ENCODE measurements around the gene WDR43.
A peak's percentile ranks its signal among the peaks of the same experiment; 100 is the strongest.

Gene WDR43, protein sequence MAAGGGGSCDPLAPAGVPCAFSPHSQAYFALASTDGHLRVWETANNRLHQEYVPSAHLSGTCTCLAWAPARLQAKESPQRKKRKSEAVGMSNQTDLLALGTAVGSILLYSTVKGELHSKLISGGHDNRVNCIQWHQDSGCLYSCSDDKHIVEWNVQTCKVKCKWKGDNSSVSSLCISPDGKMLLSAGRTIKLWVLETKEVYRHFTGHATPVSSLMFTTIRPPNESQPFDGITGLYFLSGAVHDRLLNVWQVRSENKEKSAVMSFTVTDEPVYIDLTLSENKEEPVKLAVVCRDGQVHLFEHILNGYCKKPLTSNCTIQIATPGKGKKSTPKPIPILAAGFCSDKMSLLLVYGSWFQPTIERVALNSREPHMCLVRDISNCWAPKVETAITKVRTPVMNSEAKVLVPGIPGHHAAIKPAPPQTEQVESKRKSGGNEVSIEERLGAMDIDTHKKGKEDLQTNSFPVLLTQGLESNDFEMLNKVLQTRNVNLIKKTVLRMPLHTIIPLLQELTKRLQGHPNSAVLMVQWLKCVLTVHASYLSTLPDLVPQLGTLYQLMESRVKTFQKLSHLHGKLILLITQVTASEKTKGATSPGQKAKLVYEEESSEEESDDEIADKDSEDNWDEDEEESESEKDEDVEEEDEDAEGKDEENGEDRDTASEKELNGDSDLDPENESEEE
- 150 to 627 reads per million in 2 experiments for total RNA-seq

DNA sequence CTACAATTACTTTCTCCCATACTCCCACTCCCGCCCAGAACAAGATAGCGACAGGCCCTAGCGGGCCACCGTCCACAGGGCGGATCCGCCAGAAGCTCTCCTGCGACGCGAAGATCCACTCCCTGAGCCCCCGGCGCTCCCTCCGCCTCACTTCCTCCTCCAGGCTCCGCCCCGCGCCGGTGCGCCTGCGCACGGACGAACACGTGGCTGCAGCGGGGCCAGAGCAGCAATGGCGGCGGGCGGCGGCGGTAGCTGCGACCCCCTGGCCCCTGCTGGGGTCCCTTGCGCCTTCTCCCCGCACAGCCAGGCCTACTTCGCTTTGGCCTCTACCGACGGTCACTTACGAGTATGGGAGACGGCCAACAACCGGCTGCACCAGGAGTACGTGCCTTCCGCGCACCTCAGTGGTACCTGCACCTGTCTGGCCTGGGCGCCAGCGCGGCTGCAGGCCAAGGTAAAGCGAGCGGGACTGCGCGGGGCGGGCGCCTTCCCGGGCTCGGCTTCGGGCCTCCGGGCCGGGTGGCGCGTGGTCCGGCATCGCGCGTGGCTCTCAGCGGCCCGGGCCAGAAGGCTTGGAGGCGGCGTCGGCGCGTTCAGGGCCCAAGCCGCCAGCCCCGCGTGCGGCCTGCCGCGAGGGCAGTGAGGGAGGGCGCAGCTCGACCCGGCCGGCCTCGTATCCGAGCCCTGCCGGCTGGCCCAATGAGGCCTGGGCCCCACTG lies at the start of gene WDR43:
Gene WDR43 (plus strand): TSS at position 198 of the 719 bp plus-strand sequence. CDS start 32 bp downstream, at position 230.
- DNase-seq (ENCODE audit: low read depth), result peak; percentile 95

DNA sequence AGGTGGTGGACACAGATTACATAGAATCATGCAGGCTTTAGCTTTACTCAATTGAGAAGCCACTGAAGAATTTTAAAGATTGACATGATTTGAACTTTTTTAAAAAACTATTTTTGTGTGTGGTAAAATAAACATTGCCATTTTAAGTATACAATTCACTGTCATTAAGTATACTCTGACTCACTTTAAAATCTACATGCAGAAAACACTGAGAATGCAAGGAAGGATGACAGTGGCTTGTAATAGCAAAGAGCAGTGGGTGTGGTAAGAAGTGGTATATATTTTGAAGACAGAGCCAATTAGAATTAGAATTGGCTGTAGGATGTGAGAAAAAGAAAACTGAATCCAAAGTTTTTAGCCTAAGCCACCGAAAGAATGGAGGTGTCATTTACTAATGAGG lies 39.3 kb upstream of the WDR43 start:
- DNase-seq (ENCODE audit: low read depth), result no peak

DNA sequence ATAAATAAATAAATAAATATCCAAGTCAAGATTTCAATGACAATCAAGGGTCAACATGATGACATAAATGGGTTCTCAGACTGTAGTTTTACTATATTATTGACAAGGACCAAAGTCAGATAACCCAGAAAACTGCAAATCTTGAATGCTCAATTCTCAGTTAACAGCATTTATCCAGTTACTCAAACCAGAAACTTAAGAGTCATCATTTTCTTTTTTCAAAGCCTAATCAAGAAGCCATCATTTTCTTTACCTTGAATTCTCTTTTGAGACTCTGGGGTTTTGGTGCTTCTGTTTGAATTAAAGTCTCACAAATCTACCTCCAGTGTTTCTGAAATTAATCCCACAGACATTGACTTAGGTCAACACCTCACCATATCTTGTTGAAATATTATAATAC lies 38.5 kb upstream of the WDR43 start:
- DNase-seq (ENCODE audit: low read depth), result no peak

GRCh38 chr2:28868611-28869010 lies 25.9 kb upstream of the WDR43 start:
- DNase-seq (ENCODE audit: low read depth), result no peak

GRCh38 chr2:28869494-28870145 lies 24.8 kb upstream of the WDR43 start:
- DNase-seq (ENCODE audit: low read depth), result no peak

- peak; percentile 97 for DNase-seq (ENCODE audit: low read depth)
These were observed 24.1 kb upstream of the WDR43 start, which contains the start of gene TRMT61B for GRCh38 chr2:28870146-28870891. Gene TRMT61B (minus strand): TSS chr2:28870309. CDS start chr2:28870277, 32 bp downstream.

DNA sequence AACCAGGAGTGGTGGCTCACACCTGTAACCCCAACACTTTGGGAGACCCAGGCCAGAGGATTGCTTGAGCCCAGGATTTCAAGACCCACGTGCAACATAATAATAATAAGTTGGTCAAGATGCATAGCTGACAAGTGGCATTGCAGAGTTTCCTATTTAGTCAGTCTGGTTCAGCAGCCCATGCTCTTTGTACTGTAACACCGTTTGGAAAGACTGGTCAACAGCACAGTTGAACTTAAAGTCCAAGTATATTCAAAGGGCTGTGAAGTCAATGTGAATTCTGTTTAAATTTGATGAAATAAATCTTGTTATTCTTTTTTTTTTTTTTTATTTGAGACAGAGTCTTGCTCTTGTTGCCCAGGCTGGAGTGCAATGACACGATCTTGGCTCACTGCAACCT lies 22.8 kb upstream of the WDR43 start:
- no peak for DNase-seq (ENCODE audit: low read depth)

DNA sequence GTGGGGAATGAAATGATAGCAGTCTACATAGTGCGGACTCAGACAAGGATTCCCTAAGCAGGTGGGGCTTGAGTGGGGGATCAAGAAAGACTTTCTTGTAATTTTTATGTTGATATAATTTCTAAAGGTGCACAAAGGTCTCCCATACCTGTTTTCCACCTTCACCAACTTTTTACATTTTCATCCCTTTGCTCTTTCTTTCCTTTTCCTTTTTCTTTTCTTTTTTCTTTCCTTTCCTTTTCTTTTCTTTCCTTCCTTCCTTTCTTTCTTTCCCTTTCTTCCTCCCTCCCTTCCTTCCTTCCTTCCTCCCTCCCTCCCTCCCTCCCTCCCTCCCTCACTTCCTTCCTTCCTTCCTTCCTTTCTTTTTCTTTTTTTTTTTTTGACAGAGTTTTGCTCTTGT lies 14.3 kb upstream of the WDR43 start:
- no peak for DNase-seq (ENCODE audit: low read depth)

- DNase-seq (ENCODE audit: low read depth), result no peak
These were observed 979 bp upstream of the WDR43 start for GRCh38 chr2:28893488-28893887.

DNA sequence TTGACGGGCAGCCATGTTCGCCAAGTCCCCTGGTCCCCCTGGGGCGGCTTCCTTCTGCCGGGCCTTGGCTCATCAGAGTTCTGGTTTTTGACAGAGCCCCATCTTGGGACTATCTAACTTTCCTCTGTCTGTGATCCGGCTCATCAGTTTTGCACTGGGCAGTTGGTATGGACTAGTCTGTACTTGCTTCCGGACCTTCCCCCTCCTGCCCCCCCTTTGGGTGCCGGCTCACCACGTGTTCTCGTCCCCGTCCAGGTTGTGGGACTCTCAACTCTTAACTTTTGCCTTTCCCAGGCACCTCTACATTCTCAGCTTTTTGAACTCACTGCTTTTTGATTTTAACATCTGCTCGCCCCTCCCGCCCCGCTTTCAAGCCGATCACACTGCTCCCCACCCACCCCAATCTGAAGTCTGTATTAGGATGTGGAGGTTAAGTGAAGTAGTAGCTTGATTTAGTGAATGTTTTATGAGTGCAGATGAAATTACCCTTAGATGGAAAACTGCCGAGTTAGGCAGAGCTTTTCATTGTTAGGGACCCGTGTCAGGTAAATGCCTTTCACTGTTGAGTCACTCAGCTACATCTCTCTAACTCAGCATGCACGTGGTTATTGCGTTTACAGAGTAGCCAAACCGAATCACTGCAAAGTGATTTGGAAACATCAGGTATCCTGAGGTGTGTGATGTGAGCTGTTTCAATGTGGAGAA lies 874 bp downstream of the WDR43 start:
- DNase-seq (ENCODE audit: low read depth), result no peak

GRCh38 chr2:28896906-28897305 lies 2.4 kb downstream of the WDR43 start:
- DNase-seq (ENCODE audit: low read depth), result no peak

DNA sequence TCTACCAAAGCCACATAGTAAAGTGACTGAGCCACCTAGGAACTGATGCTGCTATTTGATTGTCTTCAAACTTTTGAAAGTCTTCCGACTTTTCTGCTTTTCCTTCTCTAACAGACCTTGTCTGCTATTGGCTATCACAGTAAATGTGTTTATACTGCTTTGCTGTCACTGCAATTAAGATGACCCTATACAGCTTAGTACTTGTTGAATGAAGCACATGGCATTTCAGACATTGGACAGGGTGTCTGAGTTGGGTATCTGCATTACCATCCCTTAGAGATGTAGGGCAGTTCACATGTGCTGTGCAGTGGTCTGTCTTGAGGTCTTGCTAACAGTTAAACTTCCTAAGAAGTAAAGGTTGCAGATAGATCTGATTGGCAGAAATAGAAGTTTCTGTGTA lies 3.6 kb downstream of the WDR43 start:
- no peak for DNase-seq (ENCODE audit: low read depth)

DNA sequence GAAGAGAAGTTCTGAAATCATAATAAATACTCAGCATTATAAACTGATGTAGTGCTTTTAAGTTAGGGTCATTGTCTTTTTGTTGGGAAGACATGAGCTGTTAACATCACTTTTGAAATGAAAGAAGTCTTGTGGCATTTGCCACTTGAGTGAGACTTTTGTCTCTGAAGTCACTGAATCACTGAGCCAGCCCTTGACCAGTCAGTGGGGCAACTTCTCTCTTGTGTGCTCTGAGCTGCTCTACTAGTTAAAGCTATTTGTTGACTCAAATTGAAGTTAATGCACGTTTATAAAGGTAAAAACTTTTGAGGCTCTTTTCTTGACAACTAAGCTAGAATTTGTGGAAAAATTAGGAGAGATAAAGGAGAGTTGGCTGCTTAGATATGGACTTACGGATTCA lies 6.7 kb downstream of the WDR43 start:
- DNase-seq (ENCODE audit: low read depth), result no peak

- DNase-seq (ENCODE audit: low read depth), result no peak
These were observed 7.4 kb downstream of the WDR43 start for GRCh38 chr2:28901841-28902240.

- no peak for DNase-seq (ENCODE audit: low read depth)
These were observed 8.1 kb downstream of the WDR43 start for GRCh38 chr2:28902584-28902983.

DNA sequence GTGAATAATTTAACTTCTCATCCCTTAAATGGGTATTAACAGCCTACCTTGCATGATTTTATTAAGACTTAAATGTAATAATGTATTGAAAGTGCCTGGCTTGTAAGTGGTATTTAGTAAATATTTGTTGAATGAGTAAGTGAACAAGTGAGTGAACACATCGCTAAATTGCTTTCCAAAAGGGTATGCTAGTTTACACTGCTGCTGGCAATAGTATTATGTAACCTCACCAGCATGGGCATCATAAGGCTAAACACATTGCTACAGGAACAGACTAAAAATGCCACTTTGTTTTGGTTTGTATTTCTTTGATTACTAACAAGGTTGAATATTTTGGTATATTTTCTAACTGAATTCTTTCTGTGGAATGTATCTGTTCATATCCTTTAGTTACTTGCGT lies 9.8 kb downstream of the WDR43 start:
- no peak for DNase-seq (ENCODE audit: low read depth)

DNA sequence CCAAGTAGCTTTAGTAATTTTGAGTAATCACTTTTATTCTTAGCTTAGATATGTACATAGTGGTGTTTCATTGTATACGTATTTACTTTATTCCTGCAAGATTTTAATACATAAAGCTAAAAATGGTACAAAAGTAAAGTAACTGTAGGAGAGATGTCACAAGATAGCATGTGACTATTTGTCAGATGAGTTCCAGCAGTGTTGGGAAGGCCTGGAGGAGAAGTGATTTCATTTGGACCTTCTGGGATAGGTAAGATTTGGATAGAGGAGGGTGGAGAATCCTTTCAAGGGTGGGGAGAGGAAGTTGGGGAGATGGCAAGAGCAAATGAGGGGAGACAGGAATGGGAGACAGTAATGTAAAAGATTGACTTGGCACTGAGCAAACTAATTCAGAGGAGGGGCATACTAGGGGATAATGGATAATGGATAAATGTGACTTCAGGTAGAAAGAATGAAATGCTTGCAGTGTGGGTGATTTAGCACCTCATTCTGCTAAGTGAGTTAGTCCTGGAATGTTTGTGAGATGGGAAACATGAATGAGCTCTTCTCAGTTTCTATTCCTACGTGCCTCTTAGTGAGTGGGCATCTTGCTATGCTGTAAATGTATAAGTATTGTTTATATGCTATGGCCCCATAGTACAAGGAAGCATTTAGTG lies 10.5 kb downstream of the WDR43 start:
- DNase-seq (ENCODE audit: low read depth), result no peak

DNA sequence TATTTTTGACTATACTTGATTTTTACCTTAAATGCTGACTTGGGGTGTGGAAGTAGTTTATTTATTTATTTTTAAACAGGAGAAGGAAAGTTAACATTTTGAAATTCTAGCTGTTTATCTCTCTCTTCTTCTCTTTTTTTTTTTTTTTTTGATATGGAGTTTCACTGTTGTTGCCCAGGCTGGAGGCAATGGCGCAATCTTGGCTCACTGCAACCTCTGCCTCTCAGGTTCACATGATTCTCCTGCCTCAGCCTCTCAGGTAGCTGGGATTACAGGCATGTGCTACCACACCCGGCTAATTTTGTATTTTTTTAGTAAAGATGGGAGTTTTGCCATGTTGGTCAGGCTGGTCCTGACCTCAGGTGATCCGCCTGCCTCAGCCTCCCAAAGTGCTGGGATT lies 11.1 kb downstream of the WDR43 start:
- DNase-seq (ENCODE audit: low read depth), result no peak

- no peak for DNase-seq (ENCODE audit: low read depth)
These were observed 11.9 kb downstream of the WDR43 start for GRCh38 chr2:28906376-28906775.

DNA sequence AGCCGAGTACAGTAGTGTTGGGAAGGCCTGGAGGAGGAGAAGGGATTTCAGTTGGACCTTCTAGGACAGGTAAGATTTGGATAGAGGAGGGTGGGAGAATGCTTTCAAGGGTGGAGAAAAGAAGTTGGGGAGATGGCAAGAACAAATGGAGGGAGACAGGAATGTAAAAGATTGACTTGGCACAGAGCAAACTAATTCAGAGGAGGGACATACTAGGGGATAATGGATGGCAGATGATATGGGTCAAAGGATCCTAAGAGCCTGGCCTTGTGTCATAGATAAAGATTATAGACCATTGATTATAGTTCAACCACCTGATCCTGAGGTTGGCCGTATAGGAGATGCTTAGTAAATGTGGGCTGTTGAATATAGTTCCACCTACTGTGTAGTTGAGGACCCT lies 12.4 kb downstream of the WDR43 start:
- no peak for DNase-seq (ENCODE audit: low read depth)
